GM12874 (cell line): Measurements from ENCODE around the gene RAVER1.

Source experiments
- TF ChIP-seq, protein P1 (sequence below): IDR thresholded peaks from 2 replicates; pipeline ENCODE4 v1.5.1; 2011; ENCODE audit warnings: low read depth, mild to moderate bottlenecking, control low read depth, low read length, moderate library complexity; ENCODE audit not compliant: insufficient read depth

Gene RAVER1

DNA sequence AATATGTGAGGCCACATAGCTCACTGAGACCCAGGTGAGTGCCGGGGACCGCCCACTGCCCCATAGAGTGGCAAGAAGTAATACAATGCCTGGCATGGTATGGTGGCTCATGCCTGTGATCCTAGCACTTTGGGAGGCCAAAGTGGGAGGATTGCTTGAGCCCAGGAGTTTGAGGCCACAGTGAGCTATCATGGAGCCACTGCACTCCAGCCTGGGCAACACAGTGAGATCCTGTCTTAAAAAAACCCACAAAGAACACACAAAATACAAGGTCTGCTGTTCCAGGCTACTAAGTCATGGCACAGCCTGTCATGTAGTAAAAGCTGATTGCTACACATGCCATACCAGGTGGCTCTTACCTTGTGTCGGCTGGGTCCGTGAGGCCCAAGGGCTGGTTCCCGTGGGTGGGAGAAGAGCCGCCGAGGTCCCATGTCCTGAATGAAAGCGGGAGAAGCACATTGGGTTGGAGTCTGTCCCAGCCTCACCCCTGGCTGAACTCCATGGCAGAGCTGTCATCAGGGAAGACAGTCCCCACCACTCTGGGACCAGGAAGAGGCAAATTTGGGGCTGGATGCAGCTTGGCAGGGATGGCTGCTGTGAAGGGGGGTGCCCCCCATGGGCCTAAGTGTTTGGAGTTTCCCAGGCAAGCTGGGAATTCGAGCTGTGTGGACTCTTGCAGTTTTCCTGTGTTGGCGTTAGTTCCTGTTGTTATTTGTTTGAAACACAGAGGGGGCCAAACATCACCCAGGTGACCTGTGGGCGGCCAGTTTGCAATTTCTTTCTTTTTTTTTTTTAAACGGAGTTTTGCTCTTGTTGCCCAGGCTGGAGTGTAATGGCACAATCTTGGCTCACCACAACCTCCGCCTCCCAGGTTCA is 14.3 kb downstream of the RAVER1 start:
- TF ChIP-seq, protein P1, sequence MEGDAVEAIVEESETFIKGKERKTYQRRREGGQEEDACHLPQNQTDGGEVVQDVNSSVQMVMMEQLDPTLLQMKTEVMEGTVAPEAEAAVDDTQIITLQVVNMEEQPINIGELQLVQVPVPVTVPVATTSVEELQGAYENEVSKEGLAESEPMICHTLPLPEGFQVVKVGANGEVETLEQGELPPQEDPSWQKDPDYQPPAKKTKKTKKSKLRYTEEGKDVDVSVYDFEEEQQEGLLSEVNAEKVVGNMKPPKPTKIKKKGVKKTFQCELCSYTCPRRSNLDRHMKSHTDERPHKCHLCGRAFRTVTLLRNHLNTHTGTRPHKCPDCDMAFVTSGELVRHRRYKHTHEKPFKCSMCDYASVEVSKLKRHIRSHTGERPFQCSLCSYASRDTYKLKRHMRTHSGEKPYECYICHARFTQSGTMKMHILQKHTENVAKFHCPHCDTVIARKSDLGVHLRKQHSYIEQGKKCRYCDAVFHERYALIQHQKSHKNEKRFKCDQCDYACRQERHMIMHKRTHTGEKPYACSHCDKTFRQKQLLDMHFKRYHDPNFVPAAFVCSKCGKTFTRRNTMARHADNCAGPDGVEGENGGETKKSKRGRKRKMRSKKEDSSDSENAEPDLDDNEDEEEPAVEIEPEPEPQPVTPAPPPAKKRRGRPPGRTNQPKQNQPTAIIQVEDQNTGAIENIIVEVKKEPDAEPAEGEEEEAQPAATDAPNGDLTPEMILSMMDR: no peak

DNA sequence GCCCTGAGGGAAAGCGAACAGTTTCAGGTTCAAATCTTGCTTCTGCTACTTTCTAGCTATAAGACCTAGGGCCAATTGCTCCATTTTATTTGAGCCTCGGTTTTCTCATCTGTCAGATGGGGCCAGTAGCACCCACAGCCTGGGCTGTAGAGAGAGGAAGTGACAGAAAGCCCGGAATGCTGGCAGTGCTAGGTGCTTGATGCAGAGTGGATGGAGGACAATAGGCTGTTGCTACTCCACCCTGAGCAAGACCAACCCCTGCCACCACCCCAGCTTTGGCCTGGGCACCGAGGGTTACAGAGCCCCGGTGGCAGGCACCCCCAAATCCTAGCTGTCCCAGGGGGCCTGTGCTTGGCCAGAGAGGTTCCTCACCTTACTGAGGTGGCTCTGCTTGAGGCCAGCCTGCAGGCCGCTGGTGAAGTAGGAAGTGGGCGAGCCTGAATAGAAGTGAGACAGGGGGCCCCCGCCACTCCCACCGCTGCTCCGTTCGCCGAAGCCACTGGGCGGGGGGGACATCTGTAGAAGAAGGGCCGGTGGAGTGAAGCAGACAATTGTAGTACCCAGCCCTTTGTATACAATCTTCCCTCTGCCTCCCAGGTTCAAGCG is 15.4 kb downstream of the RAVER1 start:
- TF ChIP-seq, protein P1: no peak

DNA sequence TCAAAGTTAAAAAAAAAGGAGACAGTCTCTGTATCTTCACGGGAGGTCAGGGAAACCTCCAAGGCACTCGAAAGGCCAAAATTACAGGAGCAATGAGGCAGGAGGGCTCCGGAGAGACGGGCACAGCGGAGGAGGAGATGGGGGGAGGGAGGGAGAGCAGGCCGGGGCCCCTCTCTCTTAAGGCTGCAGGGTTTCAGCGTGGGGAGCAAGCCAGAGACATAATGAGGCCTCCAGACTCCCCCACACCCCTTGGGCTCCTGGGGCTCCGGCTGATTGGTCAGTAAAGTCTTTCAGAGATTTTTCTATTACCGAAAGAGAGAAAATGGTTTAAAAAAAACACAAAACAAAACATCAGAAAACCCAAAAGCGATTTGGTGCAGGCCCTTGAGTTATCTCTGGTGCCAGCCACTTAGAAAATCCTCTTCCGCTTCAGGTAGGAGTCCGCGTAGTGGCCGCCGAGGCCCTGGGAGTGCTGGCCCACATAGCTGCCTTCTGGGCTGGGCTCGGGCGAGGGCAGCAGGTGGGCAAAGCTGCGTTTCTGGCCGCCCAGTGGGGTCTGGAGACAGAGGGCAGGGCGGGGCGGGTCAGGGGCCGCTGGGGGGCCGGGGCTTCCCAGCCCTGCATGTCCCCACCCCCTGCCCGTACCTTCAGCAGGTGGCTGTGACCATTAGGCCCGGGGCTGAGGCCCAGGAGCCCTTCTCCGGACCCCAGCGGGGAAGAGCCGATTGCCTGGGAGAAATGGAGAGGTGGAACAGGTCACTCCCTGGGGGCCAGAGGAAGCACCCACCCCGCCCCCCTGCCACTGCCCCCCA is 16.1 kb downstream of the RAVER1 start:
- TF ChIP-seq, protein P1: no peak

DNA sequence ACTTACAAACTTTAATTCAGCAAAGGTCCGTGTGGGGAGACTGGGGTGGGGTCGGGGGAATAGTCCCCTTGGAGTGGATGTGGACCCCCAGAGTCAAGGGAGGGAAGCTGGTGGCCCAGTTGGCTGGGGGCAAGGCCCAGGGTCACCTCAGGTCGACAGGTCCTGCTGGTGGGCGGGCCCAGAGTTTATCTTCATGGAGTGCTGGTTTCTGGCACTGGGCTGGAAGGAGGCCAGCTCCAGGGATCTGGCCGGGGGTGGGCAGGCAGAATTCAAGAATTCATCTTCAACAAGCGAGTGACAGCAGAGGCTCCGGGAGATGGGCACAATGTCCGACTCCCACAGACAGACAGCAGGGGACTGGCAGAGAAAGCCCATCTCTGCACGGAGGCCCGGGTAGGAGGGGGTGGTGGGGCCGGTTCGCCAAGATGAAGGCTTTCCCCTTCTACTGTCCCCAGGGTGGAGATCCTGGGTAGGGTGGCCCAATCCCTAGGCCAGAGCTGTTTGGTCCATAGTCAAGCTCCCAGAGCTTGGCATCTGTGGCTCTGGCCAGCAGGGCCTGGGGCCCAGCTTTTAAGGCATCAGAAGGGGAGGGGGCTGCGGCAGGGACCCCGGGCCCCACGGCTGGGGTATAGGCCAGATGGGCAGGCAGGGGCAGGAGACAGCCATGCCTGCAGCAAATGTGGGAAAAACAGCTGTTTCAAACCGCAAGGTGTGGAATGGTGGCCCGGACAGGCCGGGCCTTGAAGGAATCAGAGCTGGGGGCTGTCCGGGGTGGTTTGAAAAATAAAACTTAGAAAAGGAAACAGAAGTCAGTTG is 16.9 kb downstream of the RAVER1 start:
- TF ChIP-seq, protein P1: no peak

- TF ChIP-seq, protein P1: no peak
Measured at GRCh38 chr19:10315335-10316214, 17.8 kb downstream of the RAVER1 start, which contains the start of gene FDX2. Gene FDX2 (minus strand): TSS chr19:10316015. CDS start chr19:10315996, 19 bp downstream.

DNA sequence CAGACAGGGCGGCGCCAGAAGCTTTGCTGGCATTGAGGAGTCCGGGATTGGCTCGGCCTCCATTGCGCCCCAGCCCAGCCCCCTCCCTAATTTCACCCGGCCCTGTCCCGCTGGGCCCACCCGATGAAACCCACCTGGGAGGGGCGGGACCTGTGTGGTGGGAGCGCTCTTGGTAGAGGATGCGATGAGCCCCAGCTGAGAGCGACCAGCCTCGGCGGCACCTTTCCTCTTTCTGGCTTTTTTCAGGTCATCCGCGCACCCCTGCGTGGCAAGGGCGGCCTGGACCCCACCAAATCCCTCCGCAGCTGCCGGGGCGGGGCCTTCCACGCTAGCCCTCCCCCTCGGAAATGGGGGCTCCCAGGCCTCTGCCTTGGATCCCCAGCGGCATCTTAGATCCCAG is 23.9 kb downstream of the RAVER1 start, which contains the start of gene ZGLP1:
TSS of gene ZGLP1 (minus strand) at position 393 of the 400 bp plus-strand sequence.
- TF ChIP-seq, protein P1: no peak
